ENCODE measurements around the gene NOL8. TPM values are rescaled to one million over a fixed set of nuclear protein-coding genes. Genes with fewer than 3 reads are reported as not detected.
A peak's percentile ranks its signal among the peaks of the same experiment; 100 is the strongest.

The NOL8 gene
- total and polyA plus RNA-seq, 10 donors: 29.9 to 70.6 (median 39.9) TPM

- H3K4me1 ChIP-seq: peaks cover 0 to 19% (median 5%) of the 10 kb centered on the region in 6 donors
- H3K27me3 ChIP-seq (replicated peaks in 1 of 7): no peaks in the 10 kb centered on the region
- TF ChIP-seq POLR2AphosphoS5 (IDR thresholded peaks at IDR 0.05) (no peak), CTCF (IDR thresholded peaks at IDR 0.05 in 8 of 11, conservative IDR thresholded peaks at IDR 0.05 in 3 of 11) (no peak), POLR2A (IDR thresholded peaks at IDR 0.05) (no peak)
- intact Hi-C loops (cut with DNase I; ENCODE audit: low total_unique reads): no loop called here
- peaks cover 6 to 100% (median 93%) of the 10 kb centered on the region in 6 donors for H3K36me3 ChIP-seq
- no peak for DNase-seq
- no peak overlapping the region for H3K4me3 ChIP-seq
- H3K9me3 ChIP-seq: no peaks in the 10 kb centered on the region
- 87 to 99% (median 96%) methylated on average over 2 of the region's 2 CpGs for WGBS, 5 donors
- H3K27ac ChIP-seq: no peak overlapping the region
Observed at GRCh38 chr9:92278110-92278509, 47.0 kb downstream of the NOL8 start.

GRCh38 chr9:92276331-92277032, 48.7 kb downstream of the NOL8 start:
- H3K4me1 ChIP-seq: peaks cover 0 to 19% (median 5%) of the 10 kb centered on the region in 6 donors
- no peak for TF ChIP-seq POLR2A (IDR thresholded peaks at IDR 0.05)
- TF ChIP-seq CTCF (IDR thresholded peaks at IDR 0.05 in 8 of 11, conservative IDR thresholded peaks at IDR 0.05 in 3 of 11): no peak
- TF ChIP-seq POLR2AphosphoS5 (IDR thresholded peaks at IDR 0.05): no peak
- H3K27ac ChIP-seq: peak overlapping the region in 2 of 8 donors; percentile 1 to 32
- no peaks in the 10 kb centered on the region for H3K27me3 ChIP-seq (replicated peaks in 1 of 7)
- no peak overlapping the region for H3K4me3 ChIP-seq
- no peaks in the 10 kb centered on the region for H3K9me3 ChIP-seq
- intact Hi-C loops (cut with DNase I; ENCODE audit: low total_unique reads): no loop called here
- no peak for DNase-seq
- peaks cover 9 to 100% (median 94%) of the 10 kb centered on the region in 6 donors for H3K36me3 ChIP-seq
- WGBS, 5 donors: 34 to 49% (median 39%) methylated on average over 11 of the region's 11 CpGs

- no peaks in the 10 kb centered on the region for H3K27me3 ChIP-seq (replicated peaks in 1 of 7)
- no peak overlapping the region for H3K4me3 ChIP-seq
- 66 to 93% (median 83%) methylated on average over 6 of the region's 6 CpGs for WGBS, 5 donors
- intact Hi-C loops (cut with DNase I; ENCODE audit: low total_unique reads): no loop called here
- no peak for DNase-seq
- no peak overlapping the region for H3K27ac ChIP-seq
- peaks cover 9 to 100% (median 96%) of the 10 kb centered on the region in 6 donors for H3K36me3 ChIP-seq
- no peaks in the 10 kb centered on the region for H3K9me3 ChIP-seq
- peaks cover 0 to 19% (median 5%) of the 10 kb centered on the region in 6 donors for H3K4me1 ChIP-seq
- TF ChIP-seq POLR2A (IDR thresholded peaks at IDR 0.05): no peak
- TF ChIP-seq POLR2AphosphoS5 (IDR thresholded peaks at IDR 0.05): no peak
- TF ChIP-seq CTCF (IDR thresholded peaks at IDR 0.05 in 8 of 11, conservative IDR thresholded peaks at IDR 0.05 in 3 of 11): no peak
Observed at GRCh38 chr9:92275541-92275940, 49.6 kb downstream of the NOL8 start.

GRCh38 chr9:92270511-92270910, 54.6 kb downstream of the NOL8 start:
- peaks cover 10 to 100% (median 98%) of the 10 kb centered on the region in 6 donors for H3K36me3 ChIP-seq
- H3K27ac ChIP-seq: no peak overlapping the region
- 90 to 97% (median 96%) methylated on average over 5 of the region's 5 CpGs for WGBS, 5 donors
- DNase-seq: no peak
- no peak overlapping the region for H3K4me3 ChIP-seq
- no peak for TF ChIP-seq POLR2AphosphoS5 (IDR thresholded peaks at IDR 0.05)
- no peak for TF ChIP-seq POLR2A (IDR thresholded peaks at IDR 0.05)
- no peak for TF ChIP-seq CTCF (IDR thresholded peaks at IDR 0.05 in 8 of 11, conservative IDR thresholded peaks at IDR 0.05 in 3 of 11)
- no peaks in the 10 kb centered on the region for H3K9me3 ChIP-seq
- no peaks in the 10 kb centered on the region for H3K4me1 ChIP-seq
- no peaks in the 10 kb centered on the region for H3K27me3 ChIP-seq (replicated peaks in 1 of 7)
- intact Hi-C loops (cut with DNase I; ENCODE audit: low total_unique reads): no loop called here
